ENCODE measurements around the gene PHF23.

Gene PHF23

GRCh38 chr17:7216242-7217112 is 22.8 kb downstream of the PHF23 start:
- no peak for TF ChIP-seq MYC (IDR thresholded peaks at IDR 0.05; ENCODE audit: low read depth, low read length)
- TF ChIP-seq CTCF (IDR thresholded peaks at IDR 0.05; ENCODE audit: low read depth, low read length), result no peak
- TF ChIP-seq POLR2A (IDR thresholded peaks at IDR 0.05; ENCODE audit: extremely low read depth, insufficient read length), result no peak
- peak overlapping the region; percentile 28 for H3K4me3 ChIP-seq (ENCODE audit: low read depth, low read length)
- DNase-seq (ENCODE audit: low read depth), result peak; percentile 14

- TF ChIP-seq MYC (IDR thresholded peaks at IDR 0.05; ENCODE audit: low read depth, low read length), result no peak
- TF ChIP-seq MAX (IDR thresholded peaks at IDR 0.05; ENCODE audit: low read depth, low read length), result peak; percentile 43; the same call in 1 of the 2 replicates
- H3K4me3 ChIP-seq (ENCODE audit: low read depth, low read length), result peak overlapping the region; percentile 50
- DNase-seq (ENCODE audit: low read depth), result peak; percentile 65
These were observed 23.5 kb downstream of the PHF23 start for GRCh38 chr17:7215652-7216180.

GRCh38 chr17:7215136-7215638 is 24.1 kb downstream of the PHF23 start:
- peak overlapping the region; percentile 50 for H3K4me3 ChIP-seq (ENCODE audit: low read depth, low read length)
- no peak for TF ChIP-seq MYC (IDR thresholded peaks at IDR 0.05; ENCODE audit: low read depth, low read length)
- no peak for TF ChIP-seq MAX (IDR thresholded peaks at IDR 0.05; ENCODE audit: low read depth, low read length)
- TF ChIP-seq CTCF (IDR thresholded peaks at IDR 0.05; ENCODE audit: low read depth, low read length), result no peak
- TF ChIP-seq POLR2A (IDR thresholded peaks at IDR 0.05; ENCODE audit: extremely low read depth, insufficient read length), result no peak
- DNase-seq (ENCODE audit: low read depth), result no peak

- H3K4me3 ChIP-seq (ENCODE audit: low read depth, low read length), result peak overlapping the region; percentile 50
- TF ChIP-seq POLR2A (IDR thresholded peaks at IDR 0.05; ENCODE audit: extremely low read depth, insufficient read length), result no peak
- TF ChIP-seq MYC (IDR thresholded peaks at IDR 0.05; ENCODE audit: low read depth, low read length), result peak; percentile 73
- TF ChIP-seq MAX (IDR thresholded peaks at IDR 0.05; ENCODE audit: low read depth, low read length), result peak; percentile 57
- peak; percentile 49 for TF ChIP-seq CTCF (IDR thresholded peaks at IDR 0.05; ENCODE audit: low read depth, low read length)
- DNase-seq (ENCODE audit: low read depth), result peak; percentile 96
These were observed 24.7 kb downstream of the PHF23 start for GRCh38 chr17:7214300-7215135.

- peak; percentile 78 for DNase-seq (ENCODE audit: low read depth)
- TF ChIP-seq CTCF (IDR thresholded peaks at IDR 0.05; ENCODE audit: low read depth, low read length) (peak; percentile 50), MYC (IDR thresholded peaks at IDR 0.05; ENCODE audit: low read depth, low read length) (no peak), POLR2A (IDR thresholded peaks at IDR 0.05; ENCODE audit: extremely low read depth, insufficient read length) (no peak)
- H3K4me3 ChIP-seq (ENCODE audit: low read depth, low read length), result no peak overlapping the region
These were observed 25.4 kb downstream of the PHF23 start for GRCh38 chr17:7213895-7214299.

All from NB4 (cell line).